Upper lobe of left lung (tissue), 4 donors: Measurements from ENCODE around the gene GLS.

Experiments
- CTCF ChIP-seq, 6 experiments: fragments of 450-650 bp in 4 of 6; fragments of 200-600 bp in 2 of 6; sonication (generic) in 2 of 6; IDR thresholded peaks; one replicate each; pipeline ENCODE4 v1.5.1; 2016 to 2019; ENCODE audit warnings: antibody characterized with exemption in 6 of 6
- POLR2A ChIP-seq, 4 donors: fragments of 450-650 bp; IDR thresholded peaks; one replicate each; pipeline ENCODE4 v1.5.1; 2016 to 2017; ENCODE audit warnings: antibody characterized with exemption in 4 of 4, mild to moderate bottlenecking in 2 of 4

DNA sequence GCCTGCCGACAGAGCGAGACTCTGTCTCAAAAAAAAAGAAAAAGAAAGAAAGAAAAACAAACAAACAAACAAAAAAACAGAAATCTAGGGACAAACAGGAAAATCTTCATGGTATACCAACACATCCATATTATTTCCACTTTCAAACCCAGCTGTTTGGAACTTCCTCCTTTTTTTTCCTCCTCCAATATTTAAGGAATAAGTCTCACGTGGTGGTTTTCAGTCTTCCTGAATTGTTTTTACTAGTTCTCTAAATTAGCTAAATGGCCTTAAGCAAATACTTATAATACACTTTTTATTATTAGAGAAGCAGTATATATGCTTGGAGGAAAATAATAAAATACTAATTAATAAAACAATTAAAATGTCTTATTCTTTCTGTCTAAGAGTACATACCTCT lies 48.7 kb upstream of the GLS start:
- TF ChIP-seq CTCF (IDR thresholded peaks at IDR 0.05) = no peak
- no peak for TF ChIP-seq POLR2A (IDR thresholded peaks at IDR 0.05)
